Activated CD4-positive, alpha-beta T cell treated with anti-CD3 and anti-CD28 coated beads for 4 hours (primary cell): ENCODE measurements around the gene DENND4A.
"Not testable (repeated sequence)": the region's sequence is repeated elsewhere in the genome, so short reads cannot be mapped to it uniquely, and the experiment has no call there.

Experiments used
- DNase-seq, 2 donors: peaks; one replicate each; pipeline ENCODE4 v3.0.0-alpha.2; 2020

The DENND4A gene

GRCh38 chr15:65751431-65751830 lies 40.7 kb downstream of the DENND4A start:
- no peak for DNase-seq

GRCh38 chr15:65747265-65747664 lies 44.8 kb downstream of the DENND4A start:
- DNase-seq: no peak

DNA sequence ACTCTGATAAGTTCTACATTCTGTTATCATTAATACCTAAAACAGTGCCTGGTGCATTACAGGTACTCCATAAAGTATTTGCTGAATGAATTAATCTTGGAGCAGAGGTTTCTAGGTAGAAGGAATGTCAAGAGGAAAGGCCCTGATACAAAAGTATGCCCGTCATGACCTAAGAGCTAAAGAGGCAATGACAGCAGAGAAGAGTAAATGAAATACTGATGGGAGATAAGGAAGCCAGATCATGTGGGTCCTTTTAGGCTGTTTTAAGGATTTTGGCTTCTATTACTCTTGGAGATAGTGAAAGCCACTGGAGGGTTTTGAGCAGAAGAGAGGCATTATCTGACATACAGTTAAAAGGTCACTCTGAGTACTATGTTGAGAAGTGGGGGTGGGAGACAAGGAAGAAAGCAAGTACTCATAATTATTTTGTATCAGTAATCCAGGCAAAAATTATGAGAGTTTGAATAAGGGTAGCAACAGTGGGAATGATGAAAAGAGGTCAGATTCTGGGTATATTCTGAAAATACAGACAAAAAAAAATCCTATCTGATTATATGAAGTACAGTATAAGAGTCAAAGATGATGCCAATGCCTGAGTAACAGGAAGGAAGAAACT lies 48.3 kb downstream of the DENND4A start:
- no peak for DNase-seq

GRCh38 chr15:65740148-65740547 lies 51.9 kb downstream of the DENND4A start:
- DNase-seq: no peak

- no peak for DNase-seq
These were observed 53.4 kb downstream of the DENND4A start for GRCh38 chr15:65738649-65739048.

GRCh38 chr15:65733599-65733998 lies 58.5 kb downstream of the DENND4A start:
- DNase-seq: not testable (repeated sequence)

DNA sequence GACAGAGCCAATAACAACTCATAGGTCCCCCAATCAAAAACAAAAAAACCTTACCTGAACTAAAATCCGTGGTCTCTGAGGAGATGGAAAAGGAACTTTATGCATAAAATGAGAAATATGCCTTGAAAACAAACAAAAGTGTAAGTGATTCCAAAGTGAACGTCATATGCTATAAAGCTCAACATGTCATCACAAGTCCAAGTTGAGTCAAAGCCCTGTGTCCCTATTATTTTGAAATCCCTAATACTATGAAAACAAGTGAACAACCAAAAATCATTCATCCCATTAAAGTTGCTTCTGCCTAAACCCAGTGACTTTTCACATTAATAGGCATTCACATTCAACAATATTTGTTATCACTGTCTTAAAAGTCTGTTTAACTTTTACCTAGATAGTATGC lies 59.4 kb downstream of the DENND4A start:
- DNase-seq: no peak

DNA sequence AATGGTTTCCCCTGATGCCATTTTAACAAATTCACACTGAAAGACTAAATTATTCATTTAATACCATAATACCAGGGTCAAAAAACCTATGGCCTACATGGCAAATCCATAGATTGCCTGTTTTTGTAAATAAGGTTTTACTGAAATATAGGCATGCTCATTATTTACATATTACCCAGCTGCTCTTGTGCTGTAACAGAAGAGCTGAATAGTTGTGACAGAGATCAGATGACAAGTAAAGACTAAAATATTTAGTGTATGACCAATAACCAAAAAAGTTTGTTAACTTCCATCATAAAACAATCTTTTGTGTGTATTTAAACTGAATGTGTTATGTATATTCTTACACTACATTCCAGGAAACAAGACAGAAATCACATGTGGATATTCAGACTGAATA lies 60.2 kb downstream of the DENND4A start:
- DNase-seq: no peak

GRCh38 chr15:65730549-65731172 lies 61.4 kb downstream of the DENND4A start:
- no peak for DNase-seq

DNA sequence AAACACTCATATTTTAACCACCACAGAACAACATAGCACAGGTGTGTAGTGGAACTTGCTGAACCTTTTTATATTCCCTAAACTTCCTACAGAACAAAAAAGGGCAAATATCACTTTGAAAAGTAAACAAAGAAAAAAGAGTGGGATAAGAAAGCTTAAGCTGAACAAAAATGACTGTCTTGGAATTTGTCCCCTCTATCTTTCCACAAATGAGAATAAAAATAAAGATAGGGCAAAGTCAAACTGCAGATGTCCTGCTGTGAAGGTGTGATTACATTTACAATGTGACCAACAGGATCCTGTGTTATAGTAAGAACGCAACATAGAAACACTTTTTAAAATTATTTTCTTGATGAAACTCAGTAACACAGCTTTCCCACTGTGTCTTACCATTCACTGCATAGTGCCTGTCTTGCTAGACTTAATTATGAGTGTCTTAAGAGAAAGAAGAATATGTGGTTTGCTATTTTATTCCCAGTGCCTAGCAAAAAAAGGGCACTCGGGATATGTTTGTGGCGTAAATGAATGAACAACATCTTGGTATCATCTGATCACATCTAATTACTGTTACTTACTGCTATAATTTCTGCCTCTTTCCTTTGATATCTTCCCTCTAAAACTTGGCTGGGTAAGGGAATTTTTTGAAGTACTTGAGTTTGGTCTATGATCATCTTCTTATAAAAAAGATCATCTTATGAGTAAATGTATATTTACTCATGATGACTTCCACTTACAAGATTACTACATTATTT lies 67.5 kb downstream of the DENND4A start:
- no peak for DNase-seq

DNA sequence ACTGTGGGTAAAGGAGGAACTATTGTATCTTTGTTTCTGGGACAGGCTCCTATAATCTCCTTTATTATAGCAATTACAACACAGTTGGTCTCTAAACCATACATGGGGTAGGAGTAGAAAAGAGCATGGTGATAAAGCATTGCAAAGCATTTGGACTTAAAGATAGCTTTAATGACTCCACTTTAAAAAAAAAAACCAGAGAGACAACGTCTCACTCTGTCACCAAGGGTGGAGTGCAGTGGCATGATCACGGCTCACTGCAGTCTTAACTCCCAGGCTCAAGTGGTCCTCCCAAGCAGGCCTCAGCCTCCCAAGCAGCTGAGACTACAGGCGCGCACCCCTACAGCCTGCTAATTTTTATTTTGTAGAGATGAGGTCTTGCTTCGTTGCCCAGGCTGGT lies 68.2 kb downstream of the DENND4A start:
- no peak for DNase-seq

GRCh38 chr15:65722191-65722590 lies 69.9 kb downstream of the DENND4A start:
- no peak for DNase-seq

DNA sequence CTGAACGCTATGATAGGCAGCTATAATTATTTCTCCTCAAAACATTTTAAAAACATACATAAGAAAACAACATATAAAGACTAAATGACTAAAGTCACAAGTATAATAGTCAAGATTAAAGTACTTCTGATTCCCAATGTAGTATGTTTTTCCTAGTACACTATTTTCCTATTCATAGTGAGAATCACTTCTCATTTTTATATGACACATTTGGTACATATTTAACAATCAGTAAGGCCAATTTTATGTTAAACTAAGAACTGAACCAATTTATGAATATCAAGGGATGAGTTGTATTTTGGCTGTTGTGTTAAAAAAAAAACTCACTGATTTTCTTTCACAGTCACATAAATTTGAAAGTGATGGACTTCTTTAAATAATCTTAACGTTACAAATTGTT lies 79.7 kb downstream of the DENND4A start:
- DNase-seq: no peak

- no peak for DNase-seq
These were observed 97.0 kb downstream of the DENND4A start for GRCh38 chr15:65695081-65695480.

GRCh38 chr15:65690778-65691177 lies 101.3 kb downstream of the DENND4A start:
- no peak for DNase-seq

DNA sequence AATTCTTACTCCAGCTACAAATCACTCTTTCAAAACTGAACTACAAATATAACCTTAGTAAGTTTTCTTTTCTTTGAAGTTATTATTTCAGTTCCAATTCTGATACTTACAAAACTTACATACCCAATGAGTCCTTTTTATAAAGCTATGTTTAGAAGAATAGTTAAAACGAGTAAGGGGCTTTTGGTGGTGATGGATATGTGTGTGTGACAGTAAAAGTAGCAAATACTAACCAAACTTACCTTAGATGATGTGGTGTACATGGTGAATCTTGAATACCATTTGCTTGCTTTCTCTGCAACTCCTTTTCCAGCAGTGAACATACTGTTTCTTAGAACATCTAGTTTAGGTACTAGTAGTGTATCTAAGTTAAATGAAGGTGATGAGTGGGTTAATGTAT lies 101.9 kb downstream of the DENND4A start:
- no peak for DNase-seq

DNA sequence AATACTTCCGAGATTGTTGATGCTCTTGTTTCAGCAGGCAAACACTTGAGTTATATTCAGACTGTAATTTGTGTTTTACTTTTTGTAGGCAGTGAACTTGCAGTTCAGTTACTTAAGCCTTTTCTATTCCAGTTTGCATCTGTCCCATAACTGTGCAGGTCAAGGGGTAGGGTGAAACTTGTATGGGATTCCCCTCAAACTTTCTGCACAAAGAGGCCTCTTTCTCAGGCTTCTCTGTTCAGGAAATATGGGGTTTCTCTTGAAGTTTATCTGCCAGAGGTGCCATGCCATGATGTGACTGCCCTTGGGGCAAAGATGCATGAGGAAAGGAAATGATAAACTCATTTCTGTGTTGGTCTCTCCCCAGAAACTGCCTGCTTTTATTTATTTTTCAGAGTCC lies 103.6 kb downstream of the DENND4A start:
- no peak for DNase-seq

- DNase-seq: no peak
These were observed 109.6 kb downstream of the DENND4A start for GRCh38 chr15:65682404-65682911.

DNA sequence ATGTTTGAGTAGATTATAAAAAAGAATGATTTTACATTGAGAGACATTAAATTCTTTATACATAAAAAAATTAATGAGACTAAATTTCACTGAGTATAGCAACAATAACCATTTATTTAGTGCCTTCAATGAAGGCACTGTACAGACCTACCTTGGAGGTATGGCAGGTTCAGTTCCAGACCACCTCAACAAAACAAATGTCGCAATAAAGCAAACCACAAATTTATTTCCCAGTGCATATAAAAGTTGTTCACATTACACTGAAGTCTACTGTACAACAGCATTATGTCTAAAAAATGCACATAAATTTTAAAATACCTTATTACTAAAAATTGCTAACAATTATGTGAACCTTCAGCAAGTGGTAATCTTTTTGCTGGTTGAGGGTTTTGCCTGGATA lies 111.5 kb downstream of the DENND4A start:
- DNase-seq: no peak

GRCh38 chr15:65676123-65676522 lies 116.0 kb downstream of the DENND4A start:
- no peak for DNase-seq

GRCh38 chr15:65675551-65675950 lies 116.5 kb downstream of the DENND4A start:
- DNase-seq: no peak

DNA sequence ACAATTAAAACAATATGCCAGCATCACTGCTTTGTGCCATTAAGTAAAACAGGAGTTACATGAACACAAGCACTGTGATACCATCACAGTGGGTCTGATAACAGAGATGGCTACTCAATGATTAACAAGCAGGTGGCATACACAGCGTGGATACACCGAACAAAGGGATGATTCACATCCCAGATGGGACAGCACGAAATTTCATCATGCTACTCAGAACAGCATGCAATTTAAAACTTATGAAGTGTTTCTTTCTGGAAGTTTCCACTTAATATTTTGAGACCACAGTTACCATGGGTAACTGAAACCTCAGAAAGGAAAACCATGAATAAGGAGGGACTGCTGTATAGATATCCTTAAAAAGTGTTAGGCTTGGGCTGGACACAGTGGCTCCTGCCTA lies 125.8 kb downstream of the DENND4A start:
- no peak for DNase-seq

- DNase-seq: no peak
These were observed 128.6 kb downstream of the DENND4A start for GRCh38 chr15:65663521-65663920.

DNA sequence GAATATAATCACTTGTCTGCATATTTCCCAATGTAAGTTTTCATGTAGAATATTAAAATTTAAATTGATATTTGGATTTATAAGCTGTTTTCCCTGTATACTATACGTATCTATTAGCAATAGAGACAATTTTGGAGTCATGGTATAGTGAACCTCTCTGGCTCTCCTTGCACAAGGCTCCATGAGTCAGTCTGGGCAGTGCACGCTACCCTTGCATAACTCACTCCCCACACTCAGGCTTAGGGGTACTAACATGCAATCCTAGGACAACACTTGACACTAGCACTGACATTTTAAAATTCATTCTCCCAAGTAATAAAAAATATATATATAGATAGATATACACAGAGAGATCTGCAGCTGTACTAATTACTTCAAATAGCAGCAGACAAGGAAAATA lies 131.2 kb downstream of the DENND4A start:
- no peak for DNase-seq
